ENCODE data around the gene DGKB.

DNA sequence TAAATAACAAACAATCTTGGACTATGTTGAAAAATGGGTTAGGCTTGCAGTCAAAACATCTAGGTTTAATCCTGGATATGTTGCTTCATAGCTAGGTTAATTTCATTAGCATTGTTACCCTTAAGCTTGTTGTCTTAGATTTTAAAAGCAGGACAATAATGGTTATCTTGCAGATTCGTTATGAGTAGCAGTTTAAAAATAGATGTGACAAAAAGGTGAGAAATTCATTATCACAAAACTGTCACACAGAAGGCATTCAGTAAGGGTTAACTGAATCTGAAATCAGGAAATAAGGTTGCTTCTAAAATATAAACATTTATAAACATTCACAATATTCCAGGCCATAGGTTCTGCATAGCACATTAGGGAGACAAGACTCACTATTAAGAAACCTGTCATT lies 483.9 kb downstream of the DGKB start:
- TF ChIP-seq CTCF (IDR thresholded peaks at IDR 0.05) (no peak), EZH2 (IDR thresholded peaks at IDR 0.05) (no peak), EZH2phosphoT487 (IDR thresholded peaks at IDR 0.05) (no peak)
